ENCODE results near the gene BEX1.

BEX1 gene

GRCh38 chrX:103099691-103100090, 35.7 kb upstream of the BEX1 start:
- no peak for DNase-seq
- H3K4me3 ChIP-seq (ENCODE audit: low read depth, low read length), result no peak overlapping the region
- no peaks in the 10 kb centered on the region for H3K27me3 ChIP-seq
- H3K4me1 ChIP-seq, result no peaks in the 10 kb centered on the region
- TF ChIP-seq CTCF (IDR thresholded peaks at IDR 0.05; ENCODE audit: low read depth, low read length), result no peak
- H3K36me3 ChIP-seq, result no peaks in the 10 kb centered on the region
- no peaks in the 10 kb centered on the region for H3K9me3 ChIP-seq

GRCh38 chrX:103098488-103098887, 34.5 kb upstream of the BEX1 start:
- Histone ChIP-seq H3K27me3 (no peaks in the 10 kb centered on the region), H3K9me3 (no peaks in the 10 kb centered on the region), H3K4me1 (no peaks in the 10 kb centered on the region), H3K36me3 (no peaks in the 10 kb centered on the region), H3K4me3 (ENCODE audit: low read depth, low read length) (no peak overlapping the region)
- no peak for TF ChIP-seq CTCF (IDR thresholded peaks at IDR 0.05; ENCODE audit: low read depth, low read length)
- DNase-seq, result no peak

GRCh38 chrX:103092942-103093341, 29.0 kb upstream of the BEX1 start, which contains the start of gene NXF3:
Gene NXF3 (minus strand): TSS chrX:103093143. CDS start chrX:103093023, 120 bp downstream.
- no peak within 1 kb of the TSS for H3K4me3 ChIP-seq (ENCODE audit: low read depth, low read length)
- no peaks in the 10 kb centered on the region for H3K4me1 ChIP-seq
- no peak for TF ChIP-seq CTCF (IDR thresholded peaks at IDR 0.05; ENCODE audit: low read depth, low read length)
- H3K9me3 ChIP-seq, result no peaks in the 10 kb centered on the region
- no peaks in the 10 kb centered on the region for H3K36me3 ChIP-seq
- no peaks in the 10 kb centered on the region for H3K27me3 ChIP-seq
- no peak for DNase-seq

- no peaks in the 10 kb centered on the region for H3K9me3 ChIP-seq
- no peak overlapping the region for H3K4me3 ChIP-seq (ENCODE audit: low read depth, low read length)
- H3K36me3 ChIP-seq, result no peaks in the 10 kb centered on the region
- no peaks in the 10 kb centered on the region for H3K27me3 ChIP-seq
- no peak for TF ChIP-seq CTCF (IDR thresholded peaks at IDR 0.05; ENCODE audit: low read depth, low read length)
- no peak for DNase-seq
- no peaks in the 10 kb centered on the region for H3K4me1 ChIP-seq
Measured at GRCh38 chrX:103081051-103081450, 17.1 kb upstream of the BEX1 start.

GRCh38 chrX:103073467-103073866, 9.5 kb upstream of the BEX1 start:
- no peak for TF ChIP-seq CTCF (IDR thresholded peaks at IDR 0.05; ENCODE audit: low read depth, low read length)

GRCh38 chrX:103066606-103067005, 2.6 kb upstream of the BEX1 start:
- Histone ChIP-seq H3K9me3 (no peaks in the 10 kb centered on the region), H3K36me3 (peaks cover 12% of the 10 kb centered on the region), H3K4me1 (no peaks in the 10 kb centered on the region), H3K27me3 (no peaks in the 10 kb centered on the region), H3K4me3 (ENCODE audit: low read depth, low read length) (no peak overlapping the region)
- no peak for DNase-seq
- TF ChIP-seq CTCF (IDR thresholded peaks at IDR 0.05; ENCODE audit: low read depth, low read length), result no peak

More at GRCh38 chrX:103073467-103073866, 9.5 kb upstream of the BEX1 start:
- Histone ChIP-seq H3K4me3 (ENCODE audit: low read depth, low read length) (no peak overlapping the region), H3K9me3 (no peaks in the 10 kb centered on the region), H3K27me3 (no peaks in the 10 kb centered on the region), H3K4me1 (no peaks in the 10 kb centered on the region), H3K36me3 (no peaks in the 10 kb centered on the region)
- DNase-seq, result no peak
